ENCODE measurements around the gene ACVR2A.

The ACVR2A gene

DNA sequence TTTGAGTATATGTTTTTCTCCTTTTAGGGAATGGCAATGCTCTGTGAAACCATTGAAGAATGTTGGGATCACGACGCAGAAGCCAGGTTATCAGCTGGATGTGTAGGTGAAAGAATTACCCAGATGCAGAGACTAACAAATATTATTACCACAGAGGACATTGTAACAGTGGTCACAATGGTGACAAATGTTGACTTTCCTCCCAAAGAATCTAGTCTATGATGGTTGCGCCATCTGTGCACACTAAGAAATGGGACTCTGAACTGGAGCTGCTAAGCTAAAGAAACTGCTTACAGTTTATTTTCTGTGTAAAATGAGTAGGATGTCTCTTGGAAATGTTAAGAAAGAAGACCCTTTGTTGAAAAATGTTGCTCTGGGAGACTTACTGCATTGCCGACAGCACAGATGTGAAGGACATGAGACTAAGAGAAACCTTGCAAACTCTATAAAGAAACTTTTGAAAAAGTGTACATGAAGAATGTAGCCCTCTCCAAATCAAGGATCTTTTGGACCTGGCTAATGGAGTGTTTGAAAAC is 82.3 kb downstream of the ACVR2A start:
- DNase-seq: no peak

DNA sequence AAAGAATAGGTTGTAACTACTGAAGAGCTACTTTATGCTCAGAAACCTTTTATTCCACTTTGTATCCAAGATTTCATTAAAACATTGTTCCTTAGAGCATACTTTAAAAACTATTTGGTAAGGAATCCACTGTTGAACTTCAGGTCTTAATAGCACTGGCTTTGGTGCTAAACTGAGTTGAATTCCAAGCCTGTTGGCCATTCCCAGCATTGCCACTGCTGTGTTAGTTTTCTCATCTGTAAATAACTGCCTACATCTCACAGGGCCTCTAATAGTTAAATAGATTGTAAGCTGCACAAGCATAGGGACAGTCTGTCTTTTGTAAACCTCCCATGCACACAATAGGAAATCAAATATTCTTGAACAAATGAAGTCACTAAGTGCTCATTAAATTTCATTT is 89.1 kb downstream of the ACVR2A start:
- DNase-seq: no peak

GRCh38 chr2:147934881-147935620 is 90.2 kb downstream of the ACVR2A start:
- DNase-seq: no peak

DNA sequence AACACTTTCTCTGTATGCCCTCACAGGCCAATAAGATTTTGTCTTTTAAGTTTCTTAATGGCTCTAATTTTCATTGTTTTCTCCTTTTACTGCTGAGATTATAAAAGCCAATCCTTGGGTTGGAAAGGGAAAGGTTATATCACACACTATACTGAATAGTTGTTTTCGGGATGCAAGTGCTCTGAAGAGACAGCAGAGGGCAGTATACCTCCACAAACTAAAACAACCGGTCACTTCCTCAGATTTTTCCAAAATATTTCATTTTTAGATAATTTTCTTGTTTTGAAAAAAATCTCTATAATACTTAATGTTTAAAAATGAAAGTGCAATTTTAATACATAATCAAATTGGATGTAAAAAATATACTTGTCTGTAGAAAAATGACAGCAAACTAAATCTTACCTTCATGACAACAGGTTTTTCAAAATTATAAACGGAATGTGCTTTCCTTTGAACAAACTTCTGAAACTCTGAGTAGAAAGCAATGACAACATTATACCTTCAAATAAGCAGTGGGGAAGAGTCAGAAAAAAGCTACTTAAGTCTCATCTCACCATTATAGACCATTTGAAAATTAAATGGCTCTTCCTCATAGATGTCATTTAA is 93.0 kb downstream of the ACVR2A start:
- DNase-seq: peak in 2 of 3 experiments; percentile 18 to 54

GRCh38 chr2:147939313-147939712 is 94.5 kb downstream of the ACVR2A start:
- no peak for DNase-seq

- no peak for DNase-seq
Measured at GRCh38 chr2:147945660-147946059, 100.8 kb downstream of the ACVR2A start.

- DNase-seq: no peak
Measured at GRCh38 chr2:147952118-147952517, 107.3 kb downstream of the ACVR2A start.

DNA sequence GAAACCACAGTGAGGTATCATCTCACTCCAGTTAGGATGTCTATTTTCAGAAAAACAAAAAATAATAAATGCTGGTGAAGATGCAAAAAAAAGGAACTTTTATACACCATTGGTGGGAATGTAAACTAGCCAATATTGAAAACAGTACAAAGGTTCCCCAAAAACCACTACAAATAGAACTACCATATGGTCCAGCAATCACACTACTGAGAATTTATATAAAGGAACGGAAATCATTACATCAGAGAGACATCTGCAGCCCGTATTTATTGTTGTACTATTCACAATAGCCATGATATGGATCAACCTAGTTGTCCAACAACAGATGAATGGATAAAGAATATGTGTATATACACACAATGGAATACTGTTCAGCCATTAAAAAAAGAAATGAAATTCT is 123.7 kb downstream of the ACVR2A start:
- no peak for DNase-seq

DNA sequence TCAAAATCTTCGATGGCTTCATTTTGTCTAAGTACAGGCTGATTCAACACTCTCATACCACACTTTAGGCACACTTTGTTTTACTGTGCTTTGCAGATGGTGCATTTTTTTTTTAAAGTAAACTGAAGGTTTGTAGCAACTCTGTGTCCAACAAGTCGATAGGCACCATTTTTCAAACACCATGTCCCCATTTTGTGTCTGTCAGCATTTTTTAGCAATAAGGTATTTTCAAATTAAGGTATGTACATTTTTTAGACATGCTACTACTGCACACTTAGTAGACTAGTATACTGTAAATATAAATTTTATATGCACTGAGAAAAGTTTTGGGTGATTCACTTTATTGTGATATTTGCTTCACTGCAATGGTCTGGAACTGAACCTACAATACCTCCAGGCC is 131.3 kb downstream of the ACVR2A start:
- no peak for DNase-seq

GRCh38 chr2:147977679-147978078 is 132.8 kb downstream of the ACVR2A start:
- DNase-seq: no peak

All from NCI-H1417 (cell line).